Measurements from ENCODE around the gene SMAD7.

SMAD7 gene

GRCh38 chr18:48893608-48894600 lies 56.9 kb downstream of the SMAD7 start:
- no peak for DNase-seq (ENCODE audit: low spot score)

- no peak for DNase-seq (ENCODE audit: low spot score)
Measured at GRCh38 chr18:48893061-48893607, 57.6 kb downstream of the SMAD7 start.

GRCh38 chr18:48892146-48892855 lies 58.5 kb downstream of the SMAD7 start:
- DNase-seq (ENCODE audit: low spot score), result no peak

- DNase-seq (ENCODE audit: low spot score), result no peak
Measured at GRCh38 chr18:48891721-48892120, 59.0 kb downstream of the SMAD7 start.

GRCh38 chr18:48889981-48890762 lies 60.6 kb downstream of the SMAD7 start:
- no peak for DNase-seq (ENCODE audit: low spot score)

GRCh38 chr18:48889115-48889941 lies 61.4 kb downstream of the SMAD7 start:
- DNase-seq (ENCODE audit: low spot score), result no peak

- DNase-seq (ENCODE audit: low spot score), result no peak
Measured at GRCh38 chr18:48888773-48889080, 62.0 kb downstream of the SMAD7 start.

- DNase-seq (ENCODE audit: low spot score), result no peak
Measured at GRCh38 chr18:48887905-48888772, 62.6 kb downstream of the SMAD7 start.

GRCh38 chr18:48887294-48887904 lies 63.4 kb downstream of the SMAD7 start:
- DNase-seq (ENCODE audit: low spot score), result no peak

- no peak for DNase-seq (ENCODE audit: low spot score)
Measured at GRCh38 chr18:48886520-48887293, 64.1 kb downstream of the SMAD7 start.

- no peak for DNase-seq (ENCODE audit: low spot score)
Measured at GRCh38 chr18:48885924-48886400, 64.8 kb downstream of the SMAD7 start.

- DNase-seq (ENCODE audit: low spot score), result no peak
Measured at GRCh38 chr18:48885266-48885923, 65.4 kb downstream of the SMAD7 start.

GRCh38 chr18:48884771-48885170 lies 66.0 kb downstream of the SMAD7 start:
- no peak for DNase-seq (ENCODE audit: low spot score)

GRCh38 chr18:48884306-48884705 lies 66.5 kb downstream of the SMAD7 start:
- no peak for DNase-seq (ENCODE audit: low spot score)

- no peak for DNase-seq (ENCODE audit: low spot score)
Measured at GRCh38 chr18:48882379-48882778, 68.4 kb downstream of the SMAD7 start.

GRCh38 chr18:48880931-48881330 lies 69.8 kb downstream of the SMAD7 start:
- no peak for DNase-seq (ENCODE audit: low spot score)

GRCh38 chr18:48879008-48879431 lies 71.7 kb downstream of the SMAD7 start:
- no peak for DNase-seq (ENCODE audit: low spot score)

GRCh38 chr18:48878471-48878870 lies 72.3 kb downstream of the SMAD7 start:
- DNase-seq (ENCODE audit: low spot score), result no peak

Measured in LoVo (cell line).